ENCODE measurements around the gene TRMT44. TPM values are rescaled to one million over a fixed set of nuclear protein-coding genes. Genes with fewer than 3 reads are reported as not detected.
"Not testable (repeated sequence)": the region's sequence is repeated elsewhere in the genome, so short reads cannot be mapped to it uniquely, and the experiment has no call there.

TRMT44 gene
- total RNA-seq, 1 donor from 2014 or later: 38.5 TPM

GRCh38 chr4:8401665-8402064, 38.9 kb upstream of the TRMT44 start:
- H3K9me3 Mint-ChIP-seq: no peaks in the 10 kb centered on the region
- intact Hi-C loops (cut with micrococcal nuclease): loop anchor here (2.0 kb wide), 1 partner anchor 135 kb away; no protein-coding TSS in a partner anchor
- H3K4me3 Mint-ChIP-seq: no peak overlapping the region
- H3K27ac Mint-ChIP-seq: no peak overlapping the region
- no peak for DNase-seq
- no peaks in the 10 kb centered on the region for H3K27me3 Mint-ChIP-seq
- peaks cover 4% of the 10 kb centered on the region for H3K36me3 Mint-ChIP-seq (ENCODE audit: low read depth)
- no peaks in the 10 kb centered on the region for H3K4me1 Mint-ChIP-seq

GRCh38 chr4:8402181-8402597, 38.4 kb upstream of the TRMT44 start:
- no peak overlapping the region for H3K4me3 Mint-ChIP-seq
- H3K9me3 Mint-ChIP-seq: no peaks in the 10 kb centered on the region
- H3K4me1 Mint-ChIP-seq: no peaks in the 10 kb centered on the region
- intact Hi-C loops (cut with micrococcal nuclease): loop anchor here (2.0 kb wide), 1 partner anchor 135 kb away; no protein-coding TSS in a partner anchor
- H3K27me3 Mint-ChIP-seq: no peaks in the 10 kb centered on the region
- no peak for DNase-seq
- peaks cover 4% of the 10 kb centered on the region for H3K36me3 Mint-ChIP-seq (ENCODE audit: low read depth)
- H3K27ac Mint-ChIP-seq: no peak overlapping the region

GRCh38 chr4:8402640-8403039, 37.9 kb upstream of the TRMT44 start:
- DNase-seq: no peak
- no peak overlapping the region for H3K4me3 Mint-ChIP-seq
- peaks cover 4% of the 10 kb centered on the region for H3K36me3 Mint-ChIP-seq (ENCODE audit: low read depth)
- no peak overlapping the region for H3K27ac Mint-ChIP-seq
- H3K27me3 Mint-ChIP-seq: no peaks in the 10 kb centered on the region
- no peaks in the 10 kb centered on the region for H3K4me1 Mint-ChIP-seq
- intact Hi-C loops (cut with micrococcal nuclease): loop anchor here (1.0 to 2.0 kb wide), 2 partner anchors 136 to 160 kb away; no protein-coding TSS in a partner anchor
- H3K9me3 Mint-ChIP-seq: no peaks in the 10 kb centered on the region

- intact Hi-C loops (cut with micrococcal nuclease): loop anchor here (1.0 to 2.0 kb wide), 2 partner anchors 136 to 161 kb away; no protein-coding TSS in a partner anchor
- Mint-ChIP-seq H3K4me3 (no peak overlapping the region), H3K27me3 (no peaks in the 10 kb centered on the region), H3K27ac (no peak overlapping the region), H3K4me1 (no peaks in the 10 kb centered on the region), H3K36me3 (ENCODE audit: low read depth) (peaks cover 4% of the 10 kb centered on the region), H3K9me3 (no peaks in the 10 kb centered on the region)
- DNase-seq: peak; percentile 82
Observed at GRCh38 chr4:8403173-8403753, 37.3 kb upstream of the TRMT44 start.

GRCh38 chr4:8403976-8404375, 36.6 kb upstream of the TRMT44 start:
- Mint-ChIP-seq H3K4me3 (no peak overlapping the region), H3K36me3 (ENCODE audit: low read depth) (peaks cover 5% of the 10 kb centered on the region), H3K9me3 (no peaks in the 10 kb centered on the region), H3K27me3 (no peaks in the 10 kb centered on the region), H3K27ac (no peak overlapping the region), H3K4me1 (no peaks in the 10 kb centered on the region)
- DNase-seq: no peak
- intact Hi-C loops (cut with micrococcal nuclease): loop anchor here (1.0 to 2.0 kb wide), 3 partner anchors 137 to 227 kb away; no protein-coding TSS in a partner anchor

- no peaks in the 10 kb centered on the region for H3K9me3 Mint-ChIP-seq
- no peak overlapping the region for H3K4me3 Mint-ChIP-seq
- DNase-seq: no peak
- H3K27ac Mint-ChIP-seq: peak overlapping the region; percentile 16
- peaks cover 12% of the 10 kb centered on the region for H3K36me3 Mint-ChIP-seq (ENCODE audit: low read depth)
- H3K27me3 Mint-ChIP-seq: no peaks in the 10 kb centered on the region
- intact Hi-C loops (cut with micrococcal nuclease): loop anchor here (2.0 kb wide), 1 partner anchor 228 kb away; no protein-coding TSS in a partner anchor
- peaks cover 9% of the 10 kb centered on the region for H3K4me1 Mint-ChIP-seq
Observed at GRCh38 chr4:8404791-8405515, 35.6 kb upstream of the TRMT44 start.

- Mint-ChIP-seq H3K4me1 (peaks cover 9% of the 10 kb centered on the region), H3K36me3 (ENCODE audit: low read depth) (peaks cover 12% of the 10 kb centered on the region), H3K27ac (no peak overlapping the region), H3K27me3 (no peaks in the 10 kb centered on the region), H3K4me3 (no peak overlapping the region), H3K9me3 (no peaks in the 10 kb centered on the region)
- DNase-seq: no peak
- intact Hi-C loops (cut with micrococcal nuclease): loop anchor here (2.0 kb wide), 1 partner anchor 229 kb away; no protein-coding TSS in a partner anchor
Observed at GRCh38 chr4:8405516-8405875, 35.1 kb upstream of the TRMT44 start.

- H3K4me3 Mint-ChIP-seq; intact Hi-C loops (cut with micrococcal nuclease); H3K27ac Mint-ChIP-seq; H3K9me3 Mint-ChIP-seq; H3K27me3 Mint-ChIP-seq: not testable (repeated sequence)
- Mint-ChIP-seq H3K4me1 (peaks cover 11% of the 10 kb centered on the region), H3K36me3 (ENCODE audit: low read depth) (peaks cover 12% of the 10 kb centered on the region)
- DNase-seq: peak; percentile 65
Observed at GRCh38 chr4:8406887-8407286, 33.7 kb upstream of the TRMT44 start.

- no peaks in the 10 kb centered on the region for H3K27me3 Mint-ChIP-seq
- H3K36me3 Mint-ChIP-seq (ENCODE audit: low read depth): peaks cover 12% of the 10 kb centered on the region
- no peak for DNase-seq
- intact Hi-C loops (cut with micrococcal nuclease): no loop called here
- H3K9me3 Mint-ChIP-seq: no peaks in the 10 kb centered on the region
- H3K4me1 Mint-ChIP-seq: peaks cover 11% of the 10 kb centered on the region
- no peak overlapping the region for H3K27ac Mint-ChIP-seq
- H3K4me3 Mint-ChIP-seq: no peak overlapping the region
Observed at GRCh38 chr4:8407316-8407715, 33.3 kb upstream of the TRMT44 start.

- no peak overlapping the region for H3K27ac Mint-ChIP-seq
- no peak overlapping the region for H3K4me3 Mint-ChIP-seq
- no peaks in the 10 kb centered on the region for H3K27me3 Mint-ChIP-seq
- intact Hi-C loops (cut with micrococcal nuclease): no loop called here
- peaks cover 11% of the 10 kb centered on the region for H3K4me1 Mint-ChIP-seq
- no peaks in the 10 kb centered on the region for H3K9me3 Mint-ChIP-seq
- DNase-seq: no peak
- peaks cover 12% of the 10 kb centered on the region for H3K36me3 Mint-ChIP-seq (ENCODE audit: low read depth)
Observed at GRCh38 chr4:8407756-8408155, 32.8 kb upstream of the TRMT44 start.

- H3K27ac Mint-ChIP-seq: peak overlapping the region; percentile 29
- intact Hi-C loops (cut with micrococcal nuclease): no loop called here
- DNase-seq: peak; percentile 85
- H3K4me3 Mint-ChIP-seq: no peak overlapping the region
- H3K27me3 Mint-ChIP-seq: no peaks in the 10 kb centered on the region
- peaks cover 17% of the 10 kb centered on the region for H3K4me1 Mint-ChIP-seq
- H3K9me3 Mint-ChIP-seq: no peaks in the 10 kb centered on the region
- peaks cover 18% of the 10 kb centered on the region for H3K36me3 Mint-ChIP-seq (ENCODE audit: low read depth)
Observed at GRCh38 chr4:8409264-8410065, 31.1 kb upstream of the TRMT44 start.

GRCh38 chr4:8410066-8410625, 30.4 kb upstream of the TRMT44 start:
- Mint-ChIP-seq H3K9me3 (no peaks in the 10 kb centered on the region), H3K4me3 (no peak overlapping the region), H3K4me1 (peaks cover 22% of the 10 kb centered on the region), H3K27me3 (no peaks in the 10 kb centered on the region), H3K27ac (no peak overlapping the region), H3K36me3 (ENCODE audit: low read depth) (peaks cover 24% of the 10 kb centered on the region)
- intact Hi-C loops (cut with micrococcal nuclease): no loop called here
- no peak for DNase-seq

- H3K36me3 Mint-ChIP-seq (ENCODE audit: low read depth): peaks cover 25% of the 10 kb centered on the region
- peaks cover 22% of the 10 kb centered on the region for H3K4me1 Mint-ChIP-seq
- H3K4me3 Mint-ChIP-seq: no peak overlapping the region
- intact Hi-C loops (cut with micrococcal nuclease): no loop called here
- no peak for DNase-seq
- H3K9me3 Mint-ChIP-seq: no peaks in the 10 kb centered on the region
- H3K27ac Mint-ChIP-seq: no peak overlapping the region
- no peaks in the 10 kb centered on the region for H3K27me3 Mint-ChIP-seq
Observed at GRCh38 chr4:8410641-8411271, 29.8 kb upstream of the TRMT44 start.
